RWPE1 (cell line): ENCODE measurements around the gene KRTAP10-10.
"Not testable (repeated sequence)": the region's sequence is repeated elsewhere in the genome, so short reads cannot be mapped to it uniquely, and the experiment has no call there.

Source experiments
- CTCF ChIA-PET: fragments of 350-600 bp; sonication (Branson Sonifier 250); formaldehyde crosslinking; extraction: SDS; loops from one replicate; lab custom pipeline; 2021; lab: Yijun Ruan, JAX
- POLR2A ChIA-PET: fragments of 400-600 bp; formaldehyde crosslinking; extraction: SDS; loops from one replicate; lab custom pipeline; 2020; ENCODE audit warnings: antibody characterized with exemption; ENCODE audit not compliant: low non-redundant PET; lab: Yijun Ruan, JAX
- DNase-seq: peaks from one replicate; pipeline ENCODE4 v3.0.0; 2012; ENCODE audit warnings: low spot score
- H3K27ac ChIP-seq: fragments of 450-650 bp; 2 replicates; pipeline ENCODE4 v1.5.1; 2017
- CTCF ChIP-seq: fragments of 450-650 bp; conservative IDR thresholded peaks from 2 replicates; pipeline ENCODE4 v1.5.1; 2017; ENCODE audit warnings: low read depth, mild to moderate bottlenecking

KRTAP10-10 gene

GRCh38 chr21:44626262-44626661 is 10.9 kb upstream of the KRTAP10-10 start:
- ChIA-PET CTCF (no interaction called here), POLR2A (no interaction called here)
- H3K27ac ChIP-seq: no peak overlapping the region
- DNase-seq: no peak
- no peak for TF ChIP-seq CTCF

GRCh38 chr21:44626673-44627143 is 10.4 kb upstream of the KRTAP10-10 start, which contains the start of gene KRTAP10-9:
Gene KRTAP10-9, plus strand, starts transcription at chr21:44627093. Its CDS starts 79 bp downstream, at chr21:44627172.
- CTCF ChIA-PET: interaction anchor here (0.7 kb wide), 1 partner anchor 32 kb away, joined by 4 read pairs; no protein-coding TSS in a partner anchor
- DNase-seq: no peak
- TF ChIP-seq CTCF: no peak
- POLR2A ChIA-PET: no interaction called here
- H3K27ac ChIP-seq: no peak within 1 kb of the TSS

- POLR2A ChIA-PET, H3K27ac ChIP-seq, DNase-seq: not testable (repeated sequence)
- CTCF ChIA-PET: interaction anchor here (0.7 kb wide), 1 partner anchor 32 kb away, joined by 4 read pairs; no protein-coding TSS in a partner anchor
Measured at GRCh38 chr21:44627181-44627822, 9.9 kb upstream of the KRTAP10-10 start.

- POLR2A ChIA-PET, DNase-seq, H3K27ac ChIP-seq, CTCF ChIA-PET: not testable (repeated sequence)
Measured at GRCh38 chr21:44627831-44628233, 9.3 kb upstream of the KRTAP10-10 start.

- no peak for DNase-seq
- TF ChIP-seq CTCF: no peak
- POLR2A ChIA-PET: no interaction called here
- CTCF ChIA-PET: interaction anchor here (0.6 kb wide), 2 partner anchors 54 to 1013 kb away, joined by 3 read pairs; no protein-coding TSS in a partner anchor
- H3K27ac ChIP-seq: no peak overlapping the region
Measured at GRCh38 chr21:44628707-44629391, 8.3 kb upstream of the KRTAP10-10 start.

GRCh38 chr21:44630440-44630839 is 6.7 kb upstream of the KRTAP10-10 start:
- no peak for DNase-seq
- no peak for TF ChIP-seq CTCF

GRCh38 chr21:44632067-44632466 is 5.1 kb upstream of the KRTAP10-10 start:
- CTCF ChIA-PET: no interaction called here
- no peak for DNase-seq
- POLR2A ChIA-PET: no interaction called here
- H3K27ac ChIP-seq: no peak overlapping the region
- no peak for TF ChIP-seq CTCF

More at GRCh38 chr21:44630440-44630839, 6.7 kb upstream of the KRTAP10-10 start:
- POLR2A ChIA-PET: no interaction called here
- no peak overlapping the region for H3K27ac ChIP-seq
- CTCF ChIA-PET: interaction anchor here (0.7 kb wide), 2 partner anchors 110 to 219 kb away, joined by 3 to 5 read pairs; no protein-coding TSS in a partner anchor
